ENCODE data around the gene PGP.
A peak's percentile ranks its signal among the peaks of the same experiment; 100 is the strongest.
"Not testable (repeated sequence)": the region's sequence is repeated elsewhere in the genome, so short reads cannot be mapped to it uniquely, and the experiment has no call there.

The PGP gene

DNA sequence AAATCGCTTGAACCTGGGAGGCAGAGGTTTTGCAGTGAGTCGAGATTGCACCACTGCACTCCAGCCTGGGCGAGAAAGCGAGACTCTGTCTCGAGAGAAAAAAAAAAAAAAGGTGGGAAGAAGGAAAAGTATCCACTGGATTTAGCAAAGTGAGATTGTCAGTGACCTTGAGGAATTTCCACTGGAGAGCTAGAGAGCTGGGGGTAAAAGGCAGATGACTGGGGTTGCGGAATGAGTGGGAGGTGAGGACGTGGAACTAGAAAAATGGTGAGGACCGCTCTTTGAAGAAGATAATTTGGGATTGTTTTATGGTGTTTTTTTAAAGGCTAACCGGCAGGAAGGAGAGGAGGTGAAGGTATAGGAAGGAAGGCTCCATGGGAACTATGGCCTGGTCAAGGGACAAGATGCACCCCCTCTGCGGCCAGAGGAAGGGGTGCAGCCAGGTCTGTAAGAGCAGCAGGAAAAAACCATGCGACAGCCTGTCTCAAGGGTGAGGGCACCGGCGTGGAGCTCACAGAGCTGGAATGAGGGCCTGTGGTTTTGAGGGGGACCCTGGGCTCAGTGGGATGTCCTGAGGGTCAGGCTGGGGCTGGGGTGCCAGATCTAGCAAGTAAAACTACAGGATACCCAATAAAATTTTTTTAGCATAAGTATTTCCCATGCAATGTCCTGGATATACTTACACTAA lies 10.1 kb downstream of the PGP start:
- H3K27ac ChIP-seq = peak overlapping the region; percentile 97
- peak overlapping the region; percentile 83 for H3K4me3 ChIP-seq

DNA sequence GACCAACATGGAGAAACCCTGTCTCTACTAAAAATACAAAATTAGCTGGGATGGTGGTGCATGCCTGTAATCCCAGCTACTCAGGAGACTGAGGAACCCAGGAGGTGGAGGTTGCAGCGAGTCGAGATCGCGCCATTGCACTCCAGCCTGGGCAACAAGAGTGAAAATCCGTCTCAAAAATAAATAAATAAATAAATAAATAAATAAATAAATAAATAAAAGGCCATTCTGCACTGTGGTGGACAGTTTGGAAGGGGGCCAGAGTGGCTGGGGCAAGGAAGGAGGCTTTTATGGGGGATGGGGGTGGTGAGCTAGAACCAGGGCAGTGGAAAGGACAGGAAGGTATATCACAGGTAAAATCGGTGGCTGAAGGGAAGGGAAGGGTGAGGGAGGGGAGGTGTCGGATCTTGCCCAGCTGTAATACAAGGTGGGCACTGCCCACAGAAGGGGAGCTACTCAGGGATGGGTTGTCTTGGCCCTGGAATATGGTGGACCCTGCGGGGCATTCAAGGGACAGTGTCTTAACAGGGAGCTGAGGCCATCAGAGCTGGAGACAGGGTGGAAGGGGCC lies 11.4 kb downstream of the PGP start:
- not testable (repeated sequence) for DNase-seq (ENCODE audit: low spot score); H3K4me3 ChIP-seq; H3K27ac ChIP-seq

More for the DNA sequence above, 10.1 kb downstream of the PGP start:
- no peak for DNase-seq (ENCODE audit: low spot score)
- TF ChIP-seq, protein P1, sequence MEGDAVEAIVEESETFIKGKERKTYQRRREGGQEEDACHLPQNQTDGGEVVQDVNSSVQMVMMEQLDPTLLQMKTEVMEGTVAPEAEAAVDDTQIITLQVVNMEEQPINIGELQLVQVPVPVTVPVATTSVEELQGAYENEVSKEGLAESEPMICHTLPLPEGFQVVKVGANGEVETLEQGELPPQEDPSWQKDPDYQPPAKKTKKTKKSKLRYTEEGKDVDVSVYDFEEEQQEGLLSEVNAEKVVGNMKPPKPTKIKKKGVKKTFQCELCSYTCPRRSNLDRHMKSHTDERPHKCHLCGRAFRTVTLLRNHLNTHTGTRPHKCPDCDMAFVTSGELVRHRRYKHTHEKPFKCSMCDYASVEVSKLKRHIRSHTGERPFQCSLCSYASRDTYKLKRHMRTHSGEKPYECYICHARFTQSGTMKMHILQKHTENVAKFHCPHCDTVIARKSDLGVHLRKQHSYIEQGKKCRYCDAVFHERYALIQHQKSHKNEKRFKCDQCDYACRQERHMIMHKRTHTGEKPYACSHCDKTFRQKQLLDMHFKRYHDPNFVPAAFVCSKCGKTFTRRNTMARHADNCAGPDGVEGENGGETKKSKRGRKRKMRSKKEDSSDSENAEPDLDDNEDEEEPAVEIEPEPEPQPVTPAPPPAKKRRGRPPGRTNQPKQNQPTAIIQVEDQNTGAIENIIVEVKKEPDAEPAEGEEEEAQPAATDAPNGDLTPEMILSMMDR (IDR thresholded peaks at IDR 0.05) = no peak

GRCh38 chr16:2200313-2200712 lies 14.3 kb downstream of the PGP start:
- no peak for DNase-seq (ENCODE audit: low spot score)
- Histone ChIP-seq H3K27ac (no peak overlapping the region), H3K4me3 (no peak overlapping the region)
- TF ChIP-seq, protein P1 (IDR thresholded peaks at IDR 0.05) = no peak

GRCh38 chr16:2199621-2200139 lies 15.0 kb downstream of the PGP start:
- no peak overlapping the region for H3K4me3 ChIP-seq
- TF ChIP-seq, protein P1 (IDR thresholded peaks at IDR 0.05) = no peak

GRCh38 chr16:2199095-2199494 lies 15.5 kb downstream of the PGP start:
- H3K27ac ChIP-seq = no peak overlapping the region
- no peak for DNase-seq (ENCODE audit: low spot score)
- TF ChIP-seq, protein P1 (IDR thresholded peaks at IDR 0.05) = no peak
- H3K4me3 ChIP-seq = no peak overlapping the region

More at GRCh38 chr16:2199621-2200139, 15.0 kb downstream of the PGP start:
- DNase-seq (ENCODE audit: low spot score) = no peak
- H3K27ac ChIP-seq = no peak overlapping the region

- no peak overlapping the region for H3K4me3 ChIP-seq
- TF ChIP-seq, protein P1 (IDR thresholded peaks at IDR 0.05) = no peak
- no peak overlapping the region for H3K27ac ChIP-seq
- no peak for DNase-seq (ENCODE audit: low spot score)
Observed at GRCh38 chr16:2198283-2198682, 16.4 kb downstream of the PGP start.

DNA sequence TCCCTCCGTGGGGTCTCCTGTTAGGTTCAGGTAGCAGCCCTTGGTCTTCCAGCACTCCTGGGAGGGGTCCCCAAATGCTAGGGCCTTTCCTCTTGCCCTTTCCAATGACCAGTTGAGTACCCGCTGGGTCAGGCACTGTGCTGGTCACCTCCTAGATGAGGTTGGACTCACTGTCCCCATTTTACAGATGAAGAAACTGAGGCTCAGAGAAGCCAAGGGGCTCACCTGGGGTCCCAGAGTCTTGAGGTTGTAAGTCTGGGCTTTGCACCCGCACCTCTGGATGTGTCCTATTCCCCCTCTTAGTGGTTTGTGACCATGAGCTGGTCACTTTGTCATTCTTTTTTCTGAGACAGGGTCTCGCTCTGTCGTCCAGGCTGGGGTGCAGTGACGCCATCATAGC lies 16.9 kb downstream of the PGP start:
- no peak for DNase-seq (ENCODE audit: low spot score)
- TF ChIP-seq, protein P1 (IDR thresholded peaks at IDR 0.05) = no peak
- H3K27ac ChIP-seq = no peak overlapping the region
- no peak overlapping the region for H3K4me3 ChIP-seq
